Frontal cortex (tissue), 4 donors: ENCODE measurements around the gene MOV10L1. TPM values are rescaled to one million over a fixed set of nuclear protein-coding genes. Genes with fewer than 3 reads are reported as not detected.

Experiments
- DNase-seq, 2 donors: peaks; one replicate each; pipeline ENCODE4 v3.0.0; 2012; ENCODE audit warnings: low spot score in 2 of 2
- FAIRE-seq: peaks from 2 replicates; lab custom pipeline; 2012; peaks lifted over from hg19 to GRCh38; lab: Jason Lieb, UNC
- total RNA-seq: library from RNA; depleted of rRNA; stranded (reverse); fragments of >200 nt; gene quantifications from one replicate; pipeline ENCODE4 v1.2.3, GENCODE V29; 2014
- donor health status: control.
- donor health status: control.
- donor health status: control.

The MOV10L1 gene
- total RNA-seq, 1 donor from 2014 or later = 3.3 TPM

- DNase-seq (no peak), FAIRE-seq (no peak)
Observed at GRCh38 chr22:50170453-50171318, 80.9 kb downstream of the MOV10L1 start, which contains the start of gene PANX2. Gene PANX2, plus strand, starts transcription at chr22:50170731. Its CDS starts 0 bp downstream, at chr22:50170731.

GRCh38 chr22:50171319-50171964, 81.6 kb downstream of the MOV10L1 start:
- no peak for FAIRE-seq
- DNase-seq = no peak

- FAIRE-seq (no peak), DNase-seq (no peak)
Observed at GRCh38 chr22:50171965-50172421, 82.2 kb downstream of the MOV10L1 start.

GRCh38 chr22:50173311-50173982, 83.6 kb downstream of the MOV10L1 start:
- no peak for DNase-seq
- FAIRE-seq = no peak

GRCh38 chr22:50173983-50174355, 84.2 kb downstream of the MOV10L1 start:
- FAIRE-seq (no peak), DNase-seq (no peak)

GRCh38 chr22:50174382-50175190, 84.8 kb downstream of the MOV10L1 start:
- no peak for DNase-seq
- FAIRE-seq = no peak

- FAIRE-seq = no peak
- no peak for DNase-seq
Observed at GRCh38 chr22:50175191-50175461, 85.3 kb downstream of the MOV10L1 start.

GRCh38 chr22:50175921-50176849, 86.4 kb downstream of the MOV10L1 start:
- DNase-seq = no peak
- FAIRE-seq = no peak

GRCh38 chr22:50176850-50177536, 87.2 kb downstream of the MOV10L1 start:
- DNase-seq = no peak

GRCh38 chr22:50177537-50178470, 88.0 kb downstream of the MOV10L1 start:
- DNase-seq = peak in 1 of 2 donors; percentile 33
- FAIRE-seq = no peak

More at GRCh38 chr22:50176850-50177536, 87.2 kb downstream of the MOV10L1 start:
- no peak for FAIRE-seq

- DNase-seq = peak in 1 of 2 donors; percentile 42
- no peak for FAIRE-seq
Observed at GRCh38 chr22:50178471-50178864, 88.7 kb downstream of the MOV10L1 start.

- FAIRE-seq (no peak), DNase-seq (peak in 1 of 2 donors; percentile 17)
Observed at GRCh38 chr22:50178871-50179869, 89.4 kb downstream of the MOV10L1 start.

- DNase-seq (no peak), FAIRE-seq (no peak)
Observed at GRCh38 chr22:50179937-50180726, 90.3 kb downstream of the MOV10L1 start.

GRCh38 chr22:50180727-50181521, 91.1 kb downstream of the MOV10L1 start:
- no peak for FAIRE-seq
- DNase-seq = no peak
